MM.1S (cell line): ENCODE data around the gene ZGPAT.

ENCODE experiments used
- EZH2 ChIP-seq: fragments of 300-600 bp; sonication (generic); optimal IDR thresholded peaks from 2 replicates; pipeline ENCODE3; 2017; ENCODE audit warnings: low read depth, mild to moderate bottlenecking, antibody characterized with exemption, low read length, mixed read lengths
- TF ChIP-seq, protein P1 (sequence below): fragments of 300-600 bp; sonication (generic); IDR thresholded peaks from 2 replicates; pipeline ENCODE4 v1.5.1; 2016; ENCODE audit warnings: antibody characterized with exemption, low read length, mixed read lengths

GRCh38 chr20:63733579-63734081, 25.8 kb downstream of the ZGPAT start:
- TF ChIP-seq, protein P1, sequence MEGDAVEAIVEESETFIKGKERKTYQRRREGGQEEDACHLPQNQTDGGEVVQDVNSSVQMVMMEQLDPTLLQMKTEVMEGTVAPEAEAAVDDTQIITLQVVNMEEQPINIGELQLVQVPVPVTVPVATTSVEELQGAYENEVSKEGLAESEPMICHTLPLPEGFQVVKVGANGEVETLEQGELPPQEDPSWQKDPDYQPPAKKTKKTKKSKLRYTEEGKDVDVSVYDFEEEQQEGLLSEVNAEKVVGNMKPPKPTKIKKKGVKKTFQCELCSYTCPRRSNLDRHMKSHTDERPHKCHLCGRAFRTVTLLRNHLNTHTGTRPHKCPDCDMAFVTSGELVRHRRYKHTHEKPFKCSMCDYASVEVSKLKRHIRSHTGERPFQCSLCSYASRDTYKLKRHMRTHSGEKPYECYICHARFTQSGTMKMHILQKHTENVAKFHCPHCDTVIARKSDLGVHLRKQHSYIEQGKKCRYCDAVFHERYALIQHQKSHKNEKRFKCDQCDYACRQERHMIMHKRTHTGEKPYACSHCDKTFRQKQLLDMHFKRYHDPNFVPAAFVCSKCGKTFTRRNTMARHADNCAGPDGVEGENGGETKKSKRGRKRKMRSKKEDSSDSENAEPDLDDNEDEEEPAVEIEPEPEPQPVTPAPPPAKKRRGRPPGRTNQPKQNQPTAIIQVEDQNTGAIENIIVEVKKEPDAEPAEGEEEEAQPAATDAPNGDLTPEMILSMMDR, result no peak
- TF ChIP-seq EZH2, result no peak
